NCI-H460 (cell line): ENCODE results near the gene CEP192. TPM values are rescaled to one million over a fixed set of nuclear protein-coding genes. Genes with fewer than 3 reads are reported as not detected.
A peak's percentile ranks its signal among the peaks of the same experiment; 100 is the strongest.
"Not testable (repeated sequence)": the region's sequence is repeated elsewhere in the genome, so short reads cannot be mapped to it uniquely, and the experiment has no call there.

Experiments
- DNase-seq: peaks from one replicate; pipeline ENCODE4 v3.0.0-alpha.2; 2016; ENCODE audit warnings: low read depth; ENCODE audit errors: extremely low read depth
- polyA plus RNA-seq: library from polyadenylated mRNA; depleted of rRNA; stranded (reverse); fragments of >200 nt; gene quantifications from 2 replicates; pipeline ENCODE4 v1.2.3, GENCODE V29; 2014; cell fraction: nucleus; rRNA removed
- total RNA-seq: library from RNA; depleted of rRNA; stranded (reverse); fragments of >200 nt; shearing (Covaris generic); gene quantifications from 2 replicates; pipeline ENCODE4 v1.2.3, GENCODE V29; 2014; rRNA removed

CEP192 gene, protein sequence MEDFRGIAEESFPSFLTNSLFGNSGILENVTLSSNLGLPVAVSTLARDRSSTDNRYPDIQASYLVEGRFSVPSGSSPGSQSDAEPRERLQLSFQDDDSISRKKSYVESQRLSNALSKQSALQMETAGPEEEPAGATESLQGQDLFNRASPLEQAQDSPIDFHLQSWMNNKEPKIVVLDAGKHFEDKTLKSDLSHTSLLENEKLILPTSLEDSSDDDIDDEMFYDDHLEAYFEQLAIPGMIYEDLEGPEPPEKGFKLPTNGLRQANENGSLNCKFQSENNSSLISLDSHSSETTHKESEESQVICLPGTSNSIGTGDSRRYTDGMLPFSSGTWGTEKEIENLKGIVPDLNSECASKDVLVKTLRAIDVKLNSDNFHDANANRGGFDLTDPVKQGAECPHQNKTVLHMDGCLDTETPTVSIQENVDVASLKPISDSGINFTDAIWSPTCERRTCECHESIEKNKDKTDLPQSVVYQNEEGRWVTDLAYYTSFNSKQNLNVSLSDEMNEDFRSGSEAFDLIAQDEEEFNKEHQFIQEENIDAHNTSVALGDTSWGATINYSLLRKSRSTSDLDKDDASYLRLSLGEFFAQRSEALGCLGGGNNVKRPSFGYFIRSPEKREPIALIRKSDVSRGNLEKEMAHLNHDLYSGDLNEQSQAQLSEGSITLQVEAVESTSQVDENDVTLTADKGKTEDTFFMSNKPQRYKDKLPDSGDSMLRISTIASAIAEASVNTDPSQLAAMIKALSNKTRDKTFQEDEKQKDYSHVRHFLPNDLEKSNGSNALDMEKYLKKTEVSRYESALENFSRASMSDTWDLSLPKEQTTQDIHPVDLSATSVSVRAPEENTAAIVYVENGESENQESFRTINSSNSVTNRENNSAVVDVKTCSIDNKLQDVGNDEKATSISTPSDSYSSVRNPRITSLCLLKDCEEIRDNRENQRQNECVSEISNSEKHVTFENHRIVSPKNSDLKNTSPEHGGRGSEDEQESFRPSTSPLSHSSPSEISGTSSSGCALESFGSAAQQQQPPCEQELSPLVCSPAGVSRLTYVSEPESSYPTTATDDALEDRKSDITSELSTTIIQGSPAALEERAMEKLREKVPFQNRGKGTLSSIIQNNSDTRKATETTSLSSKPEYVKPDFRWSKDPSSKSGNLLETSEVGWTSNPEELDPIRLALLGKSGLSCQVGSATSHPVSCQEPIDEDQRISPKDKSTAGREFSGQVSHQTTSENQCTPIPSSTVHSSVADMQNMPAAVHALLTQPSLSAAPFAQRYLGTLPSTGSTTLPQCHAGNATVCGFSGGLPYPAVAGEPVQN (N-terminal part only)
- total RNA-seq, result 13.7 and 16.6 TPM in 2 replicates
- 32.4 and 32.8 TPM in 2 replicates for polyA plus RNA-seq

DNA sequence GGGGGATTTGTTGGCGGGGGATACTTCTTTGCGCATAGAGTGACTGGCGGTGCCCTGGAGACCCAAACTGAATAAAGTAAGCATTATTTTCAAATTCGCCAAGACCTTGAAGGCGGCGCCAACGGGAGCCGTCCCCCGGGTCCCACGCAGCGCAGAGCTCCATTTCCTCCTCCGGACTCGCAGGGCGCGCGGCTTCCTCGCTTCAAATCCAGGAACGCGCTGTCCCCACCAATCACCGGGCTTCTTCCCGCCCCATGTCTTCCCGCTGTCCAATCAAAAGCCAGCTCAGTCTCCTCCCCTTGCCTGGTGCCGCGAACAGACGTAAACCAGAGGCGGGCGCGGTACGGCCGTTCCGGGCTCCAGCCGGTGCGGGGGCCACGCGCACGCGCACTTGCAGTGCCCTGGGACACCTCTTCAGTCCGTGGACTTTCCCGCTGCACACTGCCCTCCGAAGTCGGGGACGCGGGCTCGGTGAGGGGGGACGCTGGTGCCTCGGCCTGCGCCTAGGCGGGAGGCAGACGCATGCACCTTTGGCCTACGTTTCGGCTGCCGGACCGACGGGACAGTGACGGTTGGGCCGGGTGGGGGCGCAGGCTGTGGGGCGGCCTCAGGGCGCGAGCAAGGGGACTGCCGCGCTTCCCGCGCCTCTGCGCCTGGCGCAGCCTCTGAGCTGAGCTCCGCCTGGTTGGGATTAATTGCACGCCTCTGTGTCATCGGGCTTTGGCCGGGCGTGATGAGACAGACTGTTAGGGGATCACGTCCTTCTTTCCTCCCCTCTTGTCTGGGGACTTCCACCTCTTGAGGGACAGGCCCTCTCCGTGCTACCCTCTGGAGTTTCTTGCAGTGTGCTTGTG, at the start of gene CEP192:
Gene CEP192 (plus strand): TSS at position 396 of the 854 bp plus-strand sequence. CDS start 8,063 bp downstream, outside the sequence.
- DNase-seq, result peak; percentile 96

DNA sequence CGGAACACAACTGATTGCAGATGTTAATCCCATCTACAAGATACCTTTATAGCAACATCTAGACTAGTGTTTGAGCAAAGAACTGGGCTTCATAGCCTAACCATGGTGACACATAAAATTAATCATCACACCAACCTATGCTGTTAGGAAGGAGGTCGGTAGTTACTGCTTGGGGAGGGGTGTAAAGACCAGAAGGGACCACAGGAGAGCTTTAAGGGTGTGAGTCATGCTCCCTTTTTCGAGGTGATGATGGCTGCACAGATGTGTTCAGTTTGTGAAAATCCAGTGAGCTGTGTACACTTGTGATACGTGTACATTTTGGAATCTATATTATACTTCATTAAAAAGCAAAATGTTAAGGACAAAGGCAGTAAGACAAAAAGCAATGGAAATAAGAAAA, 47.9 kb upstream of the CEP192 start:
- DNase-seq, result no peak

DNA sequence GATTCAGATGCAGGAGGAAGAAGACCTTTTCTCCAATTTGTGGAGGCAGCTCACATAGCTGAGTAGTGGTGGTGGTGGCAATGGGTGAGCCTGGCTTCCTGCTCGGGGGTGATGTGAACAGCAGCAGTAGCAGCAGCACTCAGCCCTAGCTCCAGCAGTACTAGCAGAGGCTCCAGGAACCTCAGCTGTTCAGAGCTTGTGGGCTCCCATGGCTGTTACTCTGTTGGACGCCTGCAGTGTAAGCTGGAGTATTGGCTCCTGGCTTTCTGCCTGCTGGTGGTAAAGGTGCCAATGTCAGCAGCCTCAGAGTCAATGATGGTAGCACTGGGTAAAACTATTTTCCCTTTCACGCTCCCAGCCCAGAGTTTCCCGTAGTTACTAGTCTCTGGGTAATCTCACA, 46.5 kb upstream of the CEP192 start:
- DNase-seq, result no peak

DNA sequence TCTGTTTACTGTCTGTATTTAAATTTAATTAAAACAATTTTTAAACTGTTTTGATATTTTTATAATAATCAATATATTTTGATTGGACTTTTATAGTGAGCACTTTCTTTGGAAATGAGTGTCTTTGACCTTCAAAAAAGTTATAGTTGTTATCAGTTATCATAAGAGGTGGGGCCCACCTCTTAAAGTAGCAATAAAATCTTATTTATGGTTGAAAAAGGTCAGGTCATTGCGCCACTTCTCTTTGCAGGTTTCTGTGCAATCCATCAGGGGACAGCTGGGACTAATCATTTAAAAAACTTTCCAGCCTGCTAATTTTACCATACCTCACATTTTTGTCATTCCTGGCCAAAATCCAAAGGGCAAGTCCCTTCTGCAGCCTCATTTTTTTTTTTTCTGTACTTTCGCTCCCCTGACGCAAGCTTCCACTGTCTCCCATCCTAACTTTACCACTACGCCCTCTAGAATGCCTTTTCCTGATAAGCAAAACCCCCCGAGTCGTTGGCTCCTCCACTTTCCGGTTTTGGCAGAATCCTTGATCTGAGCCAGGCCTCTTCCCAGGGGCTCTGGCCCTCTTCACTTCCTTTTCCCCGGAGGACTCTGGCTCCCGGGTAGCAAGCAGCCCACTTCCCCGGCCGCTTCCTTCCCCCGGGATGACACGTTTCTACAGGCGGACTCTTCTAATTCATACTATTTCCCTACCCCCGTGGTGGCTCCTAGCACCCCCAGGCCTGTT, 44.4 kb upstream of the CEP192 start:
- DNase-seq, result peak; percentile 15

DNA sequence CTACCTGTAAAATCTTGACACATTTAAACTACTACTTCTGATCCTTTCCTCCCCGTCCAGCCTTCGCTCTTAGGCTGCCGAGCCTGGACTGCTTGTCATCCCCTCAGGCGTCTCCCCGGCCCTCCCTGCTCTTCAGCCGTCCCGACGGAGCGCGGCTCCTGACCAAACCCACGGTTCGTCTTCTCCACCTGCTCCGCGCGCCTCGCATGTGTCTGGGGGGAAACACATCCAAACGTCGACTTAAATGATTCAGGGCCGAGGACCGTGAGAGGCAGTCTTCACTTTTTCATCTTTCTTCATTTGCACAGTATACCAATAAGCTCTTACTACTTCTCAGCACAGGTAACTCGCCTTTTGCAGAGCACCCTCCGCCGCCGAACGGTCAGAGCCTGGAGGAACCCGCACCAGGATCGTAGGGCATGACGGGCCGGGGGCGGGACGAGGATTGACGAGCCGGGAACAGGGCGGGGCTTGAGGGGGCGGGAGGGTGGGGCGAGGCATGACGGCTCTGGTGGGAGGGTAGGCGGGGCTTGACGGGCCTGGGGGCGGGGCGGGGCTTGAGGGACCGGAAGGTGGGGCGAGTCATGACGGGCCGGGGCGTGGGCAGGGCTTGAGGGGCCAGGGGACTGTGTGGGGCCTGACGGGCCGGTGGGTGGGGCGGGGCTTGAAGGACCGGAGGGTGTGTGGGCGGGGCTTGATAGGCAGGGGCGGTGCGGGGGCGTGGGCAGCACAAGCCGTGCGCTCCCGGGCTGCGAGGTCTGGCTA, 43.7 kb upstream of the CEP192 start, which contains the start of gene SEH1L:
Gene SEH1L (plus strand): TSS at position 727 of the 765 bp plus-strand sequence. CDS start 111 bp downstream, outside the sequence.
- DNase-seq, result peak; percentile 94

DNA sequence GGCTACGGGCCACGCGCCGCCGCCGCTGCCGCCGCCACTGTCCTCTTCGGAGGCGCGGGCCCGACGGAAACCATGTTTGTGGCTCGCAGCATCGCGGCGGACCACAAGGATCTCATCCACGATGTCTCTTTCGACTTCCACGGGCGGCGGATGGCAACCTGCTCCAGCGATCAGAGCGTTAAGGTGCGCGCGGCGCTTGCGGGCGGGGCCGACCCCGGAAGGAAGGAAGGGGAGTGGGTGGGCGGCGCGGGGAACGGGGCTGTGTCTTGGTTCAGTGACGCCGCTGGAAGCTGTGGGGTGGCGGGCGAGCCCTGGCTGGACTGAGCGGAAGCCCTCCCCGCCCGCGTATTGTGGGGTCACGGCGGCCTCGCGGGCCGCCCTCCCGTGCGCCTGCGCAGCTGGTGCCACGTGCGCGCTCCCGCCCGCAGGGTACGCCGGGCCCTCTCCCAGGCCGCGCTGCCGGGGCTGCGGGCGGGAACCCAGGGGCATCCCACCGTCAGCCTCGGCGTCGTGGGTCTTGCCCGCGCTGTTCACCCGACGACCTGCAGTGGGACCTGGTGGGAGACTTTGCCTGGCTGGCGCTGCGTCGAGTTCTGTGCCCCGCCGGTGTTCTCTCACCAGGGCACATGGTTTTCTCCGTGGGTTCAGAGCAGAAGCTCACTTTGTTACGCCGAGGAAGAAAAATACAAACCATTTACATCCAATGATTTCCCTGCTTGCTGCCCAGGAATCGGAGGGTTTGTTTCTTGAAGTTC, 42.9 kb upstream of the CEP192 start:
- DNase-seq, result peak; percentile 78

DNA sequence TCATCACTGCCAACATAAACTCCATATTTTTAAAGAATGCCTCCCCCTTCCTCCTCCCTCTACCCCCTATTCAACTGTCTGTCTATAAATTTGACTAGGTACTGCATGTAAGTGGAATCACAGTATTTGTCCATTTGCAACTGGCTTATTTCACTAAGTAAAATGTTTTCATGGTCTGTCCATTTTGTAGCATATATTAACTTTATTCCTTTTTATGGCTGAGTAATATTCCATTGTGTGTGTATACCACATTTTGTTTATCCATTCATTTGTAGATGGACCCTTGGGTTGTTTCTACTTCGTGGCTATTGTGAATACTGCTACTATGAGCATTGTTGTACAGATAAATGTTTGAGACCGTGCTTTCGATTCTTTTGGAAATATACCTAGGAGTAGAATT, 32.7 kb upstream of the CEP192 start:
- DNase-seq, result no peak

DNA sequence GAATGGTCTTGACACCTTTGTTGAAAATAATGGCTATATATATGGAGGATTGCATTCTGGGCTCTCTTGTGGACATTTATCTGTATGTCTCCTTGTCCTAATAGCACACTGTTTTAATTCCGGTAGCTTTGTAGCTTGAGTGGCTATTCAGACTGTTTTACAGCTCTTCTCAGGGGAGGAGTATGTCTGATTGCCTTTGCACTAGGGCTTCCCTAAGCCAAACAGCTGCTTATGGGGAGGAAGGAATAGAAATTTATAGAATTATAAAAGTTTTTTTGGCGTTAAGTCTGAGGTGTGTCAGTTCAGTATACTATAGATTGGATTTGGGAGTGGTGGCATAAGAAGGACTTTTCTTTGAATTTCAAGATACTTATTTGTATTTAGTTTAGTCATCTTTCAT, 30.8 kb upstream of the CEP192 start:
- DNase-seq, result no peak

DNA sequence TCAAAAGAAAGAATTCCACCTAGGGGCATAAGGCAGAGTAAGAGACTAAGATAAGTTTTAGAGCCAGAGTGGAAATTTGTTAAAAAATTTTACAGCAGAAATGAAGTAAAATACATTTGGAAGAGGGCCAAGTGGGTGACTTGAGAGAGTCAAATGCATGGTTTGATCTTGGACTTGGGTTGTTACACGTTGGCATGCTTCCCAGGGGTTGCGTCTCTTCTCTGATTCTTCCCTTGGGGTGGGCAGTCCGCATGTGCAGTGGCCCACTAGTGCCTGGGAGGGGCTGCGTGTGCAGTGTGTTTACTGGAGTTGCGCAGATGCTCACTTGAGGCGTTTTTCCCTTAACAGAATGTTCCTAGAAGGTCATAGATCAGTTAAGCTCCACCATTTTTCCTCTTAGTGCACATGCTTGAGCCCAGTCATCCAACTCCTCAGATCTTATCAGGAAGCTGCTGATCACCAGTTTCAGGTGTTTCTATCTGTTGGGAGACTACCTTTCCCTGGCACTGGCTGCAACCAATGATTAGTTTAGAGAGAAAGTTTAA, 30.2 kb upstream of the CEP192 start:
- no peak for DNase-seq

DNA sequence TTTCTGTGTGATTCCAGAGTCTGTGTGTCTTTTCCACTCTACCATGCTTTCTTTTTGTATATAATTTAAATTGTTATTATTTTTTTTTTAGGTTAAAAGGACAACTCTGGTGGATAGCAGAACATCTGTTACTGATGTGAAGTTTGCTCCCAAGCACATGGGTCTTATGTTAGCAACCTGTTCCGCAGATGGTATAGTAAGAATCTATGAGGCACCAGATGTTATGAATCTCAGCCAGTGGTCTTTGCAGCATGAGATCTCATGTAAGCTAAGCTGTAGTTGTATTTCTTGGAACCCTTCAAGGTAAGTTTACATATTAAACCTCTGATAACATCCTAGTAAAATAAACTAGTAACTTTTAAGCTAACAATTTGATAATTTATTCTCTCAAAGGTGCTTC, 28.1 kb upstream of the CEP192 start:
- DNase-seq, result no peak

DNA sequence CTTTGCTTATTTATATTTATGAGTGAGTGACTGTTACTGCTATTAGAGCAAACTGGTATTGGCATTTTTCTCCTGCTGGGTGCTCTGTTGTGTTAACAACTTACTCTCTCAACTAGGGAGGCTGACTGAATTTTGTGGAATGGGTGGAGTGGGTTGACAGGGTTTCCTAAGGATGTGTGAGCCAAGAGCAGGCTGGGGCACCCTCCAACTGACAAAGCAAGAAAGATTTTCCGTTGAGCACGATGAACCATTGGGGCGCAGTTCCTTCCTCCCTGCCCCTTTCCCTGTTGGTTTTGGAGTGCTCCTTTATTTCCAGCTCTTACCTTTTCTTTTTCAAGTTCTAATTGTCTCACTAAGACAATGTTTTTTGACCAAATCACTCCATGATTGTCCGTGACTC, 23.0 kb upstream of the CEP192 start:
- DNase-seq, result no peak

DNA sequence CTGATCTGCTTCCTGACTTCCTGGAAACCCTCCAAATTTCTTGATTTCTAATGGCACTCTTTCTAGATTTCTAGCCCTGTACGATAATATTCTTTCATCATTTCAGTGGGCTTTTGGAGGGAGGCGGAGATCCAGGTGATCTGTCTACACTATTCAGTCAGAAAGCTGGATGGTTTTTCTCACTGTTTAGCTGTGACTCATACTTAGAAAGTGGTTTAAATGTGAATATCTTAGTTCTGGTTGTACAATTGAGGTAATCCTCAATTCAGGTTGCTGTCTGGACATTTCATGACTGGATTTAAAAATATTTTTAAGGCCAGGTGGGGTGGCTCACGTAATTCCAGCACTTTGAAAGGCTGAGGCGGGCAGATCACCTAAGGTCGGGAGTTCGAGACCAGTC, 22.5 kb upstream of the CEP192 start:
- no peak for DNase-seq

DNA sequence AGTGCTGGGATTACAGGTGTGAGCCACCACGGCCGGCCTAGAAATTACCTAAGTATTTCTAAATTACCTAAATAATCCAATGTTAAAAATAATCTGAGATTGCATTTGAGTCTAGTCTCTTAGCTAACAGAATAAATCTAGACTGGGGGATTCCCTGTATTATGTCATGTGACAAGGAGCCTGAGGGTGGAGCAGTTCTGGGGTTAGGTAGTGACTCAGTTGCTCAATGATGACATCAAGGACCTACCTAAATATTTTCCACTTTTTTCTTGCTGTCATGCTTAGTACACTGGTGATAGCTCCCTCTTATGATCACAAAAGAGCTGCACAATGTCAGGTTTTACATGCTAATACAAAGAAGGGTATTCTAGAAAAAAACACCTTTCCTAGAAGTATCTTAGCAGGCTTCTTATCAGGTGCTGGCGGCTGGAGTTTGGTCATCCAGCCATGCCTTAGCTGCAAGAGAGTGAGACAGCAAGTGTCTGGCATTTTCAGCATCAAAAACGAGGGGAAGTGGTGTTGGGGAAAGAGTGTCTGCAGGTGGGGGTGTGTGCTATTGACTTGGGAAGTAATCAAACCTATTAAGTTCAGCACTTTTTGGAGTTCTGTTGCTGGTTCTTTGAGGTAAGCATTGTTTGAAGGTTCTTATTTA, 17.5 kb upstream of the CEP192 start:
- DNase-seq, result no peak

DNA sequence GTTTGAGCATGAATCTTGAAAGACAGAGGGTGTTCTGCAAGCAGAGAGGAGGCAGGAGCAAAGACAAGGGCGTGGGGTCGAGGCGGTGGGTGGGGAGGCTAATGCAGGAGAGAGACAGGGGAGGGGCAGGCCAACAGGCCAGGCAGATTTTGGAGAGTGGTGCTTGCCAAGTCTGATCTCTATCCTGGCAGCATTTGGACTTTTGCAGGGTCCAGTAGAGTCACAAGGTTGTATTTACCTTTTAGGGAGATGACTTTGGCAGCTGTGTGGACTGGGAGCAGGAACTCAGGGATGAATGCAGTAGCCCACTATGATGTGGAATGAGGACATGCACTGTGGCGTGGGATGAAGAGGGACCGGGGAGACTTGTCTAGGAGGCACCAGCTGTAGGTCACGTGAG, 15.7 kb upstream of the CEP192 start:
- no peak for DNase-seq

DNA sequence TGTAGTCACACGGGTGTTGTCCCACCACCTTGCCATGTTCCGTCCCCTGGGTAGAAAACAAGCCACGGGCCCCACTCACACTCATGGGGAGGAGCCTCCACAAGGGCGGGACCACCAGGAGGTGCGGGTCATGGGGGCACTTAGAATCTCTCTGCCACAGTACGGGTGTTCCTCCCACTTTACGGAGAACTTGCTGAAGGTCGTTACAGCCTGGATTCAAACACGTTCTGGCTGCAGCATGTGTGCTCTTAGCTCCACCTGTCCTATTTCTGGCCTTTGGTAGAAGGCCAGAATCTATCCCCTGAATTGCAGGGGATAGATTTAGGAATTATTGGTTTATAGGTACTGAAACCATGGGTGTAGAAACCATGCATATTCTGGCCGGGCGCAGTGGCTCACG, 14.9 kb upstream of the CEP192 start:
- DNase-seq, result no peak

DNA sequence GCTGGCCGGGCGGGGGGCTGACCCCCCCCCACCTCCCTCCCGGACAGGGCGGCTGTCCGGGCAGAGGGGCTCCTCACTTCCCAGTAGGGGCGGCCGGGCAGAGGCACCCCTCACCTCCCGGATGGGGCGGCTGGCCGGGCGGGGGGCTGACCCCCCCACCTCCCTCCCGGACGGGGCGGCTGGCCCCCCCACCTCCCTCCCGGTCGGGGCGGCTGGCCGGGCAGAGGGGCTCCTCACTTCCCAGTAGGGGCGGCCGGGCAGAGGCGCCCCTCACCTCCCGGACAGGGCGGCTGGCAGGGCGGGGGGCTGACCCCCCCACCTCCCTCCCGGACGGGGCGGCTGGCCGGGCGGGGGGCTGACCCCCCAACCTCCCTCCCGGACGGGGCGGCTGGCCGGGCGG, 11.1 kb upstream of the CEP192 start:
- not testable (repeated sequence) for DNase-seq
